ENCODE data around the gene CDHR2.

GRCh38 chr5:176521699-176522263 lies 27.4 kb upstream of the CDHR2 start:
- TF ChIP-seq CTCF (IDR thresholded peaks at IDR 0.05) (no peak), POLR2A (IDR thresholded peaks at IDR 0.05) (no peak)
